AG09309 (cell line): ENCODE results near the gene MRGPRF.

Source experiments
- DNase-seq: peaks from one replicate; pipeline ENCODE4 v3.0.0-alpha.2; 2010; ENCODE audit warnings: low read depth
- H3K4me3 ChIP-seq: 2 replicates; pipeline ENCODE4 v1.5.1; 2011; ENCODE audit warnings: mild to moderate bottlenecking, low read depth, low read length, moderate library complexity; ENCODE audit not compliant: control insufficient read depth
- TF ChIP-seq, protein P1 (sequence below): IDR thresholded peaks from 2 replicates; pipeline ENCODE4 v1.5.1; 2011; ENCODE audit warnings: mild to moderate bottlenecking, low read depth, low read length, inconsistent platforms; ENCODE audit not compliant: insufficient read depth, control insufficient read depth; ENCODE audit errors: missing control alignments

MRGPRF gene

DNA sequence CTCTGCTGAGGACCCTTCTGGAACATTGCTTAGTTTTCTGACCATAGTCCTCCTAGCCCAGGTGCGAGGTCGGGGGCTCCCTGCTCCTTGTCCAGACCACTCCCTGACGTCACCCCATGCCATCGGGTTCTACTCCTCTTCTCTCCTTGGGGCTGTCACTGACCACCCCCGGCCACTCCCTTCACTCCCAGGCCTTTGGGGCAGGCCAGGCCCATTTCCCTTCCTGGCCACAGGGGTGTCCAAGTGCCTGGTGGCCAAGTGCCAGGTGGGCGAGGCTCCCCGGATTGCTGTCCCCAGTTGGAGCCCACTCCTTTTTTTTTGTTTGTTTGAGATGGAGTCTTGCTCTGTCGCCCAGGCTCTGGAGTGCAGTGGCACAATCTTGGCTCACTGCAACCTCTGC, 51.8 kb downstream of the MRGPRF start:
- no peak overlapping the region for H3K4me3 ChIP-seq
- no peak for DNase-seq
- TF ChIP-seq, protein P1, sequence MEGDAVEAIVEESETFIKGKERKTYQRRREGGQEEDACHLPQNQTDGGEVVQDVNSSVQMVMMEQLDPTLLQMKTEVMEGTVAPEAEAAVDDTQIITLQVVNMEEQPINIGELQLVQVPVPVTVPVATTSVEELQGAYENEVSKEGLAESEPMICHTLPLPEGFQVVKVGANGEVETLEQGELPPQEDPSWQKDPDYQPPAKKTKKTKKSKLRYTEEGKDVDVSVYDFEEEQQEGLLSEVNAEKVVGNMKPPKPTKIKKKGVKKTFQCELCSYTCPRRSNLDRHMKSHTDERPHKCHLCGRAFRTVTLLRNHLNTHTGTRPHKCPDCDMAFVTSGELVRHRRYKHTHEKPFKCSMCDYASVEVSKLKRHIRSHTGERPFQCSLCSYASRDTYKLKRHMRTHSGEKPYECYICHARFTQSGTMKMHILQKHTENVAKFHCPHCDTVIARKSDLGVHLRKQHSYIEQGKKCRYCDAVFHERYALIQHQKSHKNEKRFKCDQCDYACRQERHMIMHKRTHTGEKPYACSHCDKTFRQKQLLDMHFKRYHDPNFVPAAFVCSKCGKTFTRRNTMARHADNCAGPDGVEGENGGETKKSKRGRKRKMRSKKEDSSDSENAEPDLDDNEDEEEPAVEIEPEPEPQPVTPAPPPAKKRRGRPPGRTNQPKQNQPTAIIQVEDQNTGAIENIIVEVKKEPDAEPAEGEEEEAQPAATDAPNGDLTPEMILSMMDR: no peak

GRCh38 chr11:68960294-68961071, 52.6 kb downstream of the MRGPRF start:
- DNase-seq: no peak
- H3K4me3 ChIP-seq: no peak overlapping the region
- TF ChIP-seq, protein P1: no peak

DNA sequence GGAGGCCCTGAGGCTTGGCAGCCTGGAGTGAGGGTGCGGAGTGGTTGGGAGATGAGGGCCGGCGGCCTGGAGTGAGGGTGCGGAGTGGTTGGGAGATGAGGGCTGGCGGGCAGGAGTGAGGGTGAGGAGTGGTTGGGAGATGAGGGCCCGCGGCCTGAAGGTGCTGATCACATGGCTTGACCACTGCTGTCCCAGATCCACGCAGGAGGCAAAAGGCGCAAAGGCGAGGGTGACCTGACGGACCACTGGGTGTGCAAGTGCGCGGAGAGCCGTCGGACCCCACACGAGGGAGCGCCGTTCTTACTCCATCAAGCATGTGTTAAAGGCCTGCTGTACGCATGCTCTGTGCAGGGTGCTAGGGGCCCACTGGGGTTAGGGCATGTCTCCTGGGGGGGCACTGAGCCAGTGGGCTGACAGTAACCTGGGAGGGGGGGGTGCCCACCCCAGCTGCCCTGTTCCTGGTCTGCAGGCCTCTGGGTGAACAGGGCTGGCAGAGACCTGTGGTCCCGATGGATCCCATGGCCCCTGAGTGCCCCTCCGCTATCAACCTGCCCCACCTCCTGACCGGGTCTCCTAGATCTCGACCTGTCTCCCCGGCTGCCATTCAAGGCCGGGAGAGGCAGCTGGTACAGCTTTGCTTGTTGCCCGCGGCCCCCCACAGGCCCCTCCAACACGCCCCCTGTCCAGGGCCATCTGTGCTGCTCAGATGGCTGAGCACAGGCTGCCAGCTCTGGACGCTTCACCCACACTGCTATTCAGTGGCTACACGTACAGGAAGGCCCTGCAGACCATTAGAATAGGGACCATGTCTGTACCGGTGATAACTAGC, 53.4 kb downstream of the MRGPRF start:
- DNase-seq: no peak
- TF ChIP-seq, protein P1: no peak

DNA sequence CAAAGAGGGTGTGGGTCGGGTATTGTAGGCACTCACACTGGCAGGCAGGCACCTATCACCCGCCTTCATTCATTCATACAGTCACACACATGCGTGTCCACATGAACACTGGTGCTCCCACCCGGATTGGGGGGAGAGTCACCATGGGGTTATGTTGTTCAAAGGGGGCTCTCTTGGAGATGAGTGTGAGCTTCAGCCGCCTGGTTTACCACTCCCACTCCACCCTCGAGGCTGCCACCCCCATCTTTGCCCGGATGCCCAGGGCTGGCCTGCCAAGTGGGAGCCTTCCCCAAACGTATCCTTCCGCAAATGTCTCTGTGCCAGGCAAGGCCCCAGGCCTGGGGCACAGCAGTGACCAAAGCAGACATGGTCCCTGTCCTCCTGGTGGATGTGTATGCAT, 54.8 kb downstream of the MRGPRF start:
- no peak overlapping the region for H3K4me3 ChIP-seq
- DNase-seq: no peak
- TF ChIP-seq, protein P1: no peak

More for the DNA sequence above, 53.4 kb downstream of the MRGPRF start:
- H3K4me3 ChIP-seq: no peak overlapping the region

GRCh38 chr11:68956547-68957254, 56.3 kb downstream of the MRGPRF start:
- TF ChIP-seq, protein P1: no peak
- DNase-seq: no peak
- H3K4me3 ChIP-seq: no peak overlapping the region

- TF ChIP-seq, protein P1: peak; percentile 18
- H3K4me3 ChIP-seq: no peak overlapping the region
- DNase-seq: no peak
These were observed 56.9 kb downstream of the MRGPRF start for GRCh38 chr11:68956142-68956541.
